ENCODE measurements around the gene EEF1A1.

The EEF1A1 gene

GRCh38 chr6:73520688-73521350 is at the start of gene EEF1A1 (continued):
- TF ChIP-seq, protein P1, sequence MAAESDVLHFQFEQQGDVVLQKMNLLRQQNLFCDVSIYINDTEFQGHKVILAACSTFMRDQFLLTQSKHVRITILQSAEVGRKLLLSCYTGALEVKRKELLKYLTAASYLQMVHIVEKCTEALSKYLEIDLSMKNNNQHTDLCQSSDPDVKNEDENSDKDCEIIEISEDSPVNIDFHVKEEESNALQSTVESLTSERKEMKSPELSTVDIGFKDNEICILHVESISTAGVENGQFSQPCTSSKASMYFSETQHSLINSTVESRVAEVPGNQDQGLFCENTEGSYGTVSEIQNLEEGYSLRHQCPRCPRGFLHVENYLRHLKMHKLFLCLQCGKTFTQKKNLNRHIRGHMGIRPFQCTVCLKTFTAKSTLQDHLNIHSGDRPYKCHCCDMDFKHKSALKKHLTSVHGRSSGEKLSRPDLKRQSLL (tag by site-specific recombination; IDR thresholded peaks at IDR 0.05), result peak; percentile 59; the same call in 1 of the 2 replicates
- peak; percentile 91 for TF ChIP-seq KLF9 (tag by site-specific recombination; IDR thresholded peaks at IDR 0.05; ENCODE audit: low read depth)
- TF ChIP-seq ZNF747 (tag by site-specific recombination; IDR thresholded peaks at IDR 0.05), result no peak
- TF ChIP-seq ZNF560 (tag by site-specific recombination; IDR thresholded peaks at IDR 0.05; ENCODE audit: borderline replicate concordance), result no peak
- no peak for TF ChIP-seq ZNF138 (tag by site-specific recombination; IDR thresholded peaks at IDR 0.05; ENCODE audit: borderline replicate concordance)
- no peak for TF ChIP-seq ZNF707 (tag by site-specific recombination; IDR thresholded peaks at IDR 0.05)
- peak; percentile 2; the same call in 1 of the 2 replicates for TF ChIP-seq ZBTB11 (tag by site-specific recombination; conservative IDR thresholded peaks at IDR 0.05; ENCODE audit: low read depth)
- TF ChIP-seq, protein P2, sequence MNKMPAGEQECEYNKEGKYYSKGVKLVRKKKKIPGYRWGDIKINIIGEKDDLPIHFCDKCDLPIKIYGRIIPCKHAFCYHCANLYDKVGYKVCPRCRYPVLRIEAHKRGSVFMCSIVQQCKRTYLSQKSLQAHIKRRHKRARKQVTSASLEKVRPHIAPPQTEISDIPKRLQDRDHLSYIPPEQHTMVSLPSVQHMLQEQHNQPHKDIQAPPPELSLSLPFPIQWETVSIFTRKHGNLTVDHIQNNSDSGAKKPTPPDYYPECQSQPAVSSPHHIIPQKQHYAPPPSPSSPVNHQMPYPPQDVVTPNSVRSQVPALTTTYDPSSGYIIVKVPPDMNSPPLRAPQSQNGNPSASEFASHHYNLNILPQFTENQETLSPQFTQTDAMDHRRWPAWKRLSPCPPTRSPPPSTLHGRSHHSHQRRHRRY (tag by site-specific recombination; IDR thresholded peaks at IDR 0.05), result peak; percentile 84; the same call in 1 of the 2 replicates
- TF ChIP-seq ZFP69B (tag by site-specific recombination; IDR thresholded peaks at IDR 0.05), result no peak
- peak; percentile 78; the same call in 1 of the 2 replicates for TF ChIP-seq GLI4 (tag by site-specific recombination; IDR thresholded peaks at IDR 0.05)
- no peak for TF ChIP-seq REPIN1 (tag by site-specific recombination; IDR thresholded peaks at IDR 0.05; ENCODE audit: low read depth)
- TF ChIP-seq ZNF114 (tag by site-specific recombination; IDR thresholded peaks at IDR 0.05), result no peak
- TF ChIP-seq KLF16 (tag by site-specific recombination; IDR thresholded peaks at IDR 0.05), result 0 out of 2 replicates have a peak, but pooled peaks have one; percentile 71
- TF ChIP-seq ZNF133 (tag by site-specific recombination; IDR thresholded peaks at IDR 0.05), result no peak
- peak; percentile 29; the same call in 1 of the 2 replicates for TF ChIP-seq ZNF24 (tag by site-specific recombination; IDR thresholded peaks at IDR 0.05)
- TF ChIP-seq ZIC2 (tag by site-specific recombination; IDR thresholded peaks at IDR 0.05), result no peak
- TF ChIP-seq ZNF626 (tag by site-specific recombination; IDR thresholded peaks at IDR 0.05), result no peak
- TF ChIP-seq ZNF518A (tag by site-specific recombination; conservative IDR thresholded peaks at IDR 0.05; ENCODE audit: low read depth), result no peak
- no peak for TF ChIP-seq ZNF658 (tag by site-specific recombination; IDR thresholded peaks at IDR 0.05)
- no peak for TF ChIP-seq ZNF211 (tag by site-specific recombination; IDR thresholded peaks at IDR 0.05; ENCODE audit: low read depth)
- TF ChIP-seq ZNF473 (tag by site-specific recombination; IDR thresholded peaks at IDR 0.05), result no peak
- TF ChIP-seq ZNF623 (tag by site-specific recombination; IDR thresholded peaks at IDR 0.05), result no peak; the same call in none of the 2 replicates
- TF ChIP-seq ZBTB21 (tag by site-specific recombination; IDR thresholded peaks at IDR 0.05), result no peak; the same call in none of the 2 replicates
- TF ChIP-seq, protein P3, sequence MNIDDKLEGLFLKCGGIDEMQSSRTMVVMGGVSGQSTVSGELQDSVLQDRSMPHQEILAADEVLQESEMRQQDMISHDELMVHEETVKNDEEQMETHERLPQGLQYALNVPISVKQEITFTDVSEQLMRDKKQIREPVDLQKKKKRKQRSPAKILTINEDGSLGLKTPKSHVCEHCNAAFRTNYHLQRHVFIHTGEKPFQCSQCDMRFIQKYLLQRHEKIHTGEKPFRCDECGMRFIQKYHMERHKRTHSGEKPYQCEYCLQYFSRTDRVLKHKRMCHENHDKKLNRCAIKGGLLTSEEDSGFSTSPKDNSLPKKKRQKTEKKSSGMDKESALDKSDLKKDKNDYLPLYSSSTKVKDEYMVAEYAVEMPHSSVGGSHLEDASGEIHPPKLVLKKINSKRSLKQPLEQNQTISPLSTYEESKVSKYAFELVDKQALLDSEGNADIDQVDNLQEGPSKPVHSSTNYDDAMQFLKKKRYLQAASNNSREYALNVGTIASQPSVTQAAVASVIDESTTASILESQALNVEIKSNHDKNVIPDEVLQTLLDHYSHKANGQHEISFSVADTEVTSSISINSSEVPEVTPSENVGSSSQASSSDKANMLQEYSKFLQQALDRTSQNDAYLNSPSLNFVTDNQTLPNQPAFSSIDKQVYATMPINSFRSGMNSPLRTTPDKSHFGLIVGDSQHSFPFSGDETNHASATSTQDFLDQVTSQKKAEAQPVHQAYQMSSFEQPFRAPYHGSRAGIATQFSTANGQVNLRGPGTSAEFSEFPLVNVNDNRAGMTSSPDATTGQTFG (tag by site-specific recombination; IDR thresholded peaks at IDR 0.05; ENCODE audit: borderline replicate concordance), result no peak
- TF ChIP-seq ZNF76 (tag by site-specific recombination; IDR thresholded peaks at IDR 0.05; ENCODE audit: borderline replicate concordance, low read depth), result peak; percentile 91
- no peak for TF ChIP-seq ZNF792 (tag by site-specific recombination; IDR thresholded peaks at IDR 0.05)
- TF ChIP-seq OVOL3 (tag by site-specific recombination; IDR thresholded peaks at IDR 0.05), result peak; percentile 45; the same call in 1 of the 2 replicates

Measured in HEK293 (cell line).